Nephron (organoid): ENCODE results near the gene COL18A1.

Source experiments
- H3K27ac Mint-ChIP-seq, 3 experiments: 2 replicates each; pipeline ENCODE4 v1.8.0; 2020; ENCODE audit warnings: mixed read lengths in 3 of 3, mild to moderate bottlenecking in 2 of 3, moderate library complexity in 1 of 3
- H3K27me3 Mint-ChIP-seq: 2 replicates; pipeline ENCODE4 v1.8.0; 2021; ENCODE audit warnings: low read depth, mild to moderate bottlenecking, moderate library complexity, mixed read lengths
- H3K36me3 Mint-ChIP-seq: 2 replicates; pipeline ENCODE4 v1.8.0; 2020; ENCODE audit warnings: low read depth, mixed read lengths
- H3K4me1 Mint-ChIP-seq: 2 replicates; pipeline ENCODE4 v1.8.0; 2020; ENCODE audit warnings: mixed read lengths
- H3K4me3 Mint-ChIP-seq, 3 experiments: 2 replicates each; pipeline ENCODE4 v1.8.0; 2020; ENCODE audit warnings: mild to moderate bottlenecking in 3 of 3, mixed read lengths in 3 of 3, moderate library complexity in 2 of 3
- H3K9me3 Mint-ChIP-seq: 2 replicates; pipeline ENCODE4 v1.8.0; 2020; ENCODE audit warnings: mixed read lengths
- TF ChIP-seq, protein P1 (sequence below), 3 experiments: fragments of 200-600 bp; sonication (generic); IDR thresholded peaks; one replicate each; pipeline ENCODE4 v1.5.0; 2021; ENCODE audit warnings: antibody characterized with exemption in 3 of 3; ENCODE audit not compliant: unreplicated experiment in 3 of 3

The COL18A1 gene

GRCh38 chr21:45541221-45542039 is 136.5 kb downstream of the COL18A1 start:
- TF ChIP-seq, protein P1, sequence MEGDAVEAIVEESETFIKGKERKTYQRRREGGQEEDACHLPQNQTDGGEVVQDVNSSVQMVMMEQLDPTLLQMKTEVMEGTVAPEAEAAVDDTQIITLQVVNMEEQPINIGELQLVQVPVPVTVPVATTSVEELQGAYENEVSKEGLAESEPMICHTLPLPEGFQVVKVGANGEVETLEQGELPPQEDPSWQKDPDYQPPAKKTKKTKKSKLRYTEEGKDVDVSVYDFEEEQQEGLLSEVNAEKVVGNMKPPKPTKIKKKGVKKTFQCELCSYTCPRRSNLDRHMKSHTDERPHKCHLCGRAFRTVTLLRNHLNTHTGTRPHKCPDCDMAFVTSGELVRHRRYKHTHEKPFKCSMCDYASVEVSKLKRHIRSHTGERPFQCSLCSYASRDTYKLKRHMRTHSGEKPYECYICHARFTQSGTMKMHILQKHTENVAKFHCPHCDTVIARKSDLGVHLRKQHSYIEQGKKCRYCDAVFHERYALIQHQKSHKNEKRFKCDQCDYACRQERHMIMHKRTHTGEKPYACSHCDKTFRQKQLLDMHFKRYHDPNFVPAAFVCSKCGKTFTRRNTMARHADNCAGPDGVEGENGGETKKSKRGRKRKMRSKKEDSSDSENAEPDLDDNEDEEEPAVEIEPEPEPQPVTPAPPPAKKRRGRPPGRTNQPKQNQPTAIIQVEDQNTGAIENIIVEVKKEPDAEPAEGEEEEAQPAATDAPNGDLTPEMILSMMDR (IDR thresholded peaks at IDR 0.05; ENCODE audit: unreplicated experiment in 3 of 3), result no peak
- Mint-ChIP-seq H3K9me3 (no peaks in the 10 kb centered on the region), H3K4me1 (peaks cover 20% of the 10 kb centered on the region), H3K27me3 (no peaks in the 10 kb centered on the region), H3K4me3 (peak overlapping the region; percentile 79 to 91 (median 88)), H3K27ac (peak overlapping the region; percentile 32 to 85 (median 83)), H3K36me3 (no peaks in the 10 kb centered on the region)

DNA sequence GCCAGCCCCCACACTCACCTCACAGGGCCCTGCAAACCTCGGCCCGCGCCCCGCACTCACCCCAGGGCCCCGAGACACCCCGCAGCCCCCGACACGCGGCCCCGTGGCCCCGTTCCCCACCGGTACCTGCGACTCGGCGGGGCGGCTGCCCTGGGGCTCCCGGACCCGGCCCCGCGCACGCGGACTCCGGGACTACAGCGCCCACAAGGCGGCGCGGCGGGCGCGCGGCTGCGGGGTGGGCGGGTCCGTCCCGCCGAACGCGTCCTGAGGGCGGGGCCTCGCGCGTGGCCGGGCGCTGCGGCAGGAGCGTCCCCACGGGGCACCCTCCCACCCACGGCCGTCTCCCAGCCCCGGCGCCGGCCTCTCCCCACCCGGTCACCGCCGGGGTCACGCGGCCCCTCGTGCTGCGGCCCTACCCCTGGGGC is 137.3 kb downstream of the COL18A1 start, which contains the start of gene SLC19A1:
SLC19A1 (minus strand) TSS at position 199 of the 425 bp plus-strand sequence. CDS start 4,481 bp downstream, outside the sequence.
- H3K36me3 Mint-ChIP-seq, result no peaks in the 10 kb centered on the region
- peak within 1 kb of the TSS; percentile 79 to 91 (median 88) for H3K4me3 Mint-ChIP-seq
- H3K4me1 Mint-ChIP-seq, result peaks cover 20% of the 10 kb centered on the region

GRCh38 chr21:45542667-45543370 is 137.9 kb downstream of the COL18A1 start:
- no peaks in the 10 kb centered on the region for H3K27me3 Mint-ChIP-seq
- no peak overlapping the region for H3K27ac Mint-ChIP-seq
- no peaks in the 10 kb centered on the region for H3K36me3 Mint-ChIP-seq
- H3K4me1 Mint-ChIP-seq, result peaks cover 22% of the 10 kb centered on the region
- peak overlapping the region in 2 of 3 experiments; percentile 31 to 86 for H3K4me3 Mint-ChIP-seq
- TF ChIP-seq, protein P1 (IDR thresholded peaks at IDR 0.05; ENCODE audit: unreplicated experiment in 3 of 3), result no peak
- H3K9me3 Mint-ChIP-seq, result no peaks in the 10 kb centered on the region

More for the DNA sequence above, 137.3 kb downstream of the COL18A1 start, which contains the start of gene SLC19A1:
- Mint-ChIP-seq H3K27me3 (no peaks in the 10 kb centered on the region), H3K27ac (peak within 1 kb of the TSS in 1 of 3 experiments; percentile 83), H3K9me3 (no peaks in the 10 kb centered on the region)
- TF ChIP-seq, protein P1 (IDR thresholded peaks at IDR 0.05; ENCODE audit: unreplicated experiment in 3 of 3), result peak; percentile 23 to 50 (median 44)

- Mint-ChIP-seq H3K36me3 (no peaks in the 10 kb centered on the region), H3K9me3 (peaks cover 3% of the 10 kb centered on the region), H3K4me3 (peak overlapping the region; percentile 79 to 86 (median 84)), H3K27me3 (no peaks in the 10 kb centered on the region), H3K4me1 (peaks cover 25% of the 10 kb centered on the region), H3K27ac (peak overlapping the region in 2 of 3 experiments; percentile 66 to 85)
- TF ChIP-seq, protein P1 (IDR thresholded peaks at IDR 0.05; ENCODE audit: unreplicated experiment in 3 of 3), result no peak
Measured at GRCh38 chr21:45543371-45543709, 138.4 kb downstream of the COL18A1 start.

DNA sequence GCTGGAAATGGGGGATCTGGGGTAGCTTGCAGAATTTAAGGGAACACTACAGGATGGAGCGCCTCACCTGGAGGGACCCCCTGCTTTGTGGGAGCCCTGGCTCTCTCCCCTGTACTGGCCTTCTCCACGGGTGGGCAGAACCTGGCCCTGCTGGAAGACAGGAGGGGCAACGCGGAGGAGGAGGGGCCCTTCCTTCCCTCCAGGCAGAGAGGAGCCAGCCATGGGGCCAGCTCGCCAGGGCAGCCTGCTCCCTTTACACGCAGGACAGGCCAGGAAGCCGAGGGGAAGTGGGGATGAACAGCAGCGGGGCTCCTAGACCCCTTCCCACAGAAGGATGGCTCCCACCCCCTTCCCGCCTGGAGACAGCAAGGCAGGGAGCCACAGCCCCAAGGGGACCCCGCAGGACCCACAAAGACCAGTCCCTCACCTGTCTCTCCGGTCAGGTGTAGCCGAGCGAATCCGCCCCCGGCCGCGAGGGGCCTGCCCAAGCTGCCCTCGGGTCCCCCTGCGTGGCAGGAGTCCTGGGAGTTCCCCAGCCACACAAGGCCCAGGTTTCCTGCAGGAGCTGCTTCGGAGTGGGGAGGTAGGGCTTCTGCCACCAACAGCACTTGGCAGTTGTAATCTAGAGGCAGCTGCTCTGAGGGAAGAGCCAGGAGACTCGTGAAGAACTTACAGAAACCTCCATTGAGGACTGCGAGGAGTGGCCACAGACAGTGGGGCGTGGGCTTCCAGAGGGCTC is 138.9 kb downstream of the COL18A1 start:
- H3K27me3 Mint-ChIP-seq, result no peaks in the 10 kb centered on the region
- peak overlapping the region; percentile 79 to 86 (median 84) for H3K4me3 Mint-ChIP-seq
- peak overlapping the region in 2 of 3 experiments; percentile 66 to 85 for H3K27ac Mint-ChIP-seq
- H3K9me3 Mint-ChIP-seq, result peaks cover 3% of the 10 kb centered on the region
- TF ChIP-seq, protein P1 (IDR thresholded peaks at IDR 0.05; ENCODE audit: unreplicated experiment in 3 of 3), result no peak
- H3K36me3 Mint-ChIP-seq, result no peaks in the 10 kb centered on the region
- H3K4me1 Mint-ChIP-seq, result peaks cover 25% of the 10 kb centered on the region
